Stomach (tissue), 9 donors: Measurements from ENCODE around the gene CSDE1. TPM values are rescaled to one million over a fixed set of nuclear protein-coding genes. Genes with fewer than 3 reads are reported as not detected.

Experiments used
- DNase-seq, 2 donors: peaks; one replicate each; pipeline versions ENCODE4 v3.0.0 to v3.0.0-alpha.2; 2013 to 2019
- H3K27ac ChIP-seq, 5 donors: fragments of 200-600 bp in 4 of 5; sonication (generic) in 4 of 5; one replicate each; pipeline ENCODE4 v1.5.1; 2013 to 2019; ENCODE audit warnings: mild to moderate bottlenecking in 1 of 5, moderate library complexity in 1 of 5
- H3K27me3 ChIP-seq, 3 donors: fragments of 200-600 bp; sonication (generic); one replicate each; pipeline ENCODE4 v1.5.1; 2017 to 2019; ENCODE audit warnings: mixed run types in 1 of 3
- H3K36me3 ChIP-seq, 4 donors: fragments of 200-600 bp; sonication (generic); 1 replicate in 3 of 4; 2 replicates in 1 of 4; pipeline ENCODE4 v1.5.1; 2016 to 2019
- H3K4me1 ChIP-seq, 4 donors: fragments of 200-600 bp; sonication (generic); one replicate each; pipeline ENCODE4 v1.5.1; 2016 to 2019
- H3K4me3 ChIP-seq, 4 donors: fragments of 200-600 bp; sonication (generic) in 3 of 4; one replicate each; pipeline ENCODE4 v1.5.1; 2016 to 2019; ENCODE audit warnings: mild to moderate bottlenecking in 1 of 4
- H3K9me3 ChIP-seq, 4 donors: fragments of 200-600 bp; sonication (generic); one replicate each; pipeline ENCODE4 v1.5.1; 2016 to 2019
- CTCF ChIP-seq, 7 experiments: fragments of 450-650 bp in 4 of 7; fragments of 200-600 bp in 3 of 7; sonication (generic) in 3 of 7; IDR thresholded peaks; one replicate each; pipeline ENCODE4 v1.5.1; 2016 to 2019; ENCODE audit warnings: antibody characterized with exemption in 7 of 7, control low read depth in 2 of 7, mild to moderate bottlenecking in 1 of 7
- EP300 ChIP-seq: sonication (generic); formaldehyde crosslinking; IDR thresholded peaks from one replicate; pipeline ENCODE4 v1.6.1; 2017; ENCODE audit warnings: antibody characterized with exemption
- POLR2A ChIP-seq, 4 donors: fragments of 450-650 bp; IDR thresholded peaks; one replicate each; pipeline ENCODE4 v1.6.1; 2016; ENCODE audit warnings: antibody characterized with exemption in 4 of 4, control low read depth in 2 of 4, mild to moderate bottlenecking in 1 of 4, moderate library complexity in 1 of 4
- POLR2AphosphoS5 ChIP-seq, 3 donors: sonication (generic); formaldehyde crosslinking; IDR thresholded peaks; one replicate each; pipeline ENCODE4 v1.6.1; 2016; ENCODE audit warnings: antibody characterized with exemption in 3 of 3
- WGBS, 5 donors: extraction: QIAGEN DNeasy Blood & Tissue Kit in 3 of 5; methylation state at CpG; one replicate each; pipeline versions ENCODE4 v1.1.5 to v1.1.7; 2013 to 2018; 5-methylcytosine and 5-hydroxymethylcytosine counted together
- intact Hi-C: fragments of 100-400 bp; cut with DNase I; formaldehyde crosslinking; loops from one replicate; pipeline ENCODE4 v1.15.1; 2023; ENCODE audit warnings: low total_unique reads
- polyA plus RNA-seq, 3 donors: library from polyadenylated mRNA; stranded (reverse); fragments of 200-250 nt; gene quantifications; one replicate each; pipeline ENCODE4 v1.2.3, GENCODE V29; 2013
- total RNA-seq, 5 donors: library from RNA; depleted of rRNA; stranded (reverse); fragments of >200 nt; gene quantifications; one replicate each; pipeline versions ENCODE4 v1.1.0 to v1.2.3, GENCODE V29; 2014 to 2016
- donor health status: healthy with polysubstance abuse.
- donor health status: Bipolar disorder and iron deficiency.
- donor health status: healthy.

CSDE1 gene
- total and polyA plus RNA-seq, 8 donors, result 129 to 679 (median 374) TPM

GRCh38 chr1:114716304-114717170, 41.2 kb downstream of the CSDE1 start, which contains the start of gene NRAS:
Gene NRAS (minus strand): TSS chr1:114716771. CDS start chr1:114716160, 611 bp downstream.
- intact Hi-C loops, result no loop called here
- Histone ChIP-seq H3K4me3 (peak within 1 kb of the TSS; percentile 60 to 94 (median 87)), H3K4me1 (peaks cover 8 to 33% (median 26%) of the 10 kb centered on the region in 4 donors), H3K27ac (peak within 1 kb of the TSS; percentile 78 to 97 (median 91)), H3K27me3 (no peaks in the 10 kb centered on the region), H3K36me3 (peaks cover 48 to 74% (median 68%) of the 10 kb centered on the region in 4 donors), H3K9me3 (no peaks in the 10 kb centered on the region)
- WGBS, 5 donors, result 0 to 1% (median 0%) methylated on average over 22 to 38 of the region's 38 CpGs
- peak; percentile 95 to 98 for DNase-seq
- TF ChIP-seq EP300, result peak; percentile 5
- no peak for TF ChIP-seq CTCF (IDR thresholded peaks at IDR 0.05)
- TF ChIP-seq POLR2AphosphoS5 (IDR thresholded peaks at IDR 0.05), result peak; percentile 70 to 97 (median 81)
- TF ChIP-seq POLR2A (IDR thresholded peaks at IDR 0.05), result no peak

- Histone ChIP-seq H3K9me3 (no peaks in the 10 kb centered on the region), H3K4me3 (peak overlapping the region; percentile 60 to 94 (median 87)), H3K36me3 (peaks cover 41 to 74% (median 68%) of the 10 kb centered on the region in 4 donors), H3K4me1 (peaks cover 8 to 33% (median 26%) of the 10 kb centered on the region in 4 donors), H3K27ac (peak overlapping the region in 4 of 5 donors; percentile 89 to 97 (median 94)), H3K27me3 (no peaks in the 10 kb centered on the region)
- DNase-seq, result no peak
- WGBS, 5 donors, result 25 to 35% (median 34%) methylated on average over 4 of the region's 4 CpGs
- intact Hi-C loops, result no loop called here
- TF ChIP-seq CTCF (IDR thresholded peaks at IDR 0.05) (no peak), POLR2AphosphoS5 (IDR thresholded peaks at IDR 0.05) (no peak), POLR2A (IDR thresholded peaks at IDR 0.05) (no peak), EP300 (no peak)
Measured at GRCh38 chr1:114715952-114716303, 41.9 kb downstream of the CSDE1 start.

- Histone ChIP-seq H3K27me3 (no peaks in the 10 kb centered on the region), H3K9me3 (no peaks in the 10 kb centered on the region), H3K4me1 (peaks cover 8 to 33% (median 26%) of the 10 kb centered on the region in 4 donors), H3K36me3 (peaks cover 30 to 72% (median 66%) of the 10 kb centered on the region in 4 donors), H3K4me3 (no peak overlapping the region), H3K27ac (no peak overlapping the region)
- no peak for DNase-seq
- intact Hi-C loops, result no loop called here
- no peak for TF ChIP-seq EP300
- TF ChIP-seq CTCF (IDR thresholded peaks at IDR 0.05), result no peak
- no peak for TF ChIP-seq POLR2AphosphoS5 (IDR thresholded peaks at IDR 0.05)
- no peak for TF ChIP-seq POLR2A (IDR thresholded peaks at IDR 0.05)
- 78 to 90% (median 82%) methylated on average over 4 of the region's 4 CpGs for WGBS, 5 donors
Measured at GRCh38 chr1:114712977-114713376, 44.8 kb downstream of the CSDE1 start.

- H3K4me1 ChIP-seq, result peaks cover 6 to 20% (median 13%) of the 10 kb centered on the region in 4 donors
- TF ChIP-seq CTCF (IDR thresholded peaks at IDR 0.05), result no peak
- no peak for TF ChIP-seq EP300
- no peak for TF ChIP-seq POLR2A (IDR thresholded peaks at IDR 0.05)
- TF ChIP-seq POLR2AphosphoS5 (IDR thresholded peaks at IDR 0.05), result no peak
- H3K9me3 ChIP-seq, result no peaks in the 10 kb centered on the region
- no peaks in the 10 kb centered on the region for H3K27me3 ChIP-seq
- 94 to 100% (median 97%) methylated on average over 3 of the region's 3 CpGs for WGBS, 5 donors
- H3K27ac ChIP-seq, result no peak overlapping the region
- DNase-seq, result no peak
- intact Hi-C loops, result no loop called here
- no peak overlapping the region for H3K4me3 ChIP-seq
- H3K36me3 ChIP-seq, result peaks cover 41 to 91% (median 86%) of the 10 kb centered on the region in 4 donors
Measured at GRCh38 chr1:114710360-114710759, 47.4 kb downstream of the CSDE1 start.
